Activated CD4-positive, alpha-beta T cell treated with anti-CD3 and anti-CD28 coated beads, Interleukin-2, amount 50 U/mL, for 16 hours (primary cell): ENCODE results near the gene OR6C65.

Source experiments
- DNase-seq: peaks from one replicate; pipeline ENCODE4 v3.0.0-alpha.2; 2020

Gene OR6C65

DNA sequence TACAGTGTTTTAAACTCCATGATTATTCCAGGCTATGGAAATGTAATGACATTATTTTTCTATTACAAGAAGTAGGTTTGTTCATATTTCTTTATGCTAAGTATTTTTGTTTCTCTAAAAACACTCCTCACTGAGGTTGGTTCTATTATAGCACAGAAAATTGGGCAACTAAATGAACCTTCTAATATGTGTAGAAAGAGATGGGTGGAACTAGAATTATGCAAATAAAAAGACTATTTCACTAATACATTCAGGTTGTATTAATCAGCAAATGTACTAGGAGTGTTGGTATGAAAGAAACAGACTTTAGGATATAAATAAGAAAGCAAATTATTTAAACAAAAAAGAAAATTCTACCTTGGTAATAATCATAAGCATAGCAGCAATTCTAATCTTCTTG is 48.5 kb downstream of the OR6C65 start:
- DNase-seq: no peak
